Common myeloid progenitor, CD34-positive (primary cell): Measurements from ENCODE around the gene CLEC10A.

ENCODE experiments used
- CTCF ChIA-PET: fragments of 350-600 bp; sonication (Branson Sonifier 250); formaldehyde crosslinking; loops from one replicate; lab custom pipeline; 2021; ENCODE audit warnings: antibody characterized with exemption; lab: Charles Lee
- POLR2A ChIA-PET: fragments of 350-600 bp; sonication (Branson Sonifier 250); formaldehyde crosslinking; loops from one replicate; lab custom pipeline; 2021; ENCODE audit warnings: antibody characterized with exemption; lab: Charles Lee
- DNase-seq, 3 donors: peaks; one replicate each; pipeline versions ENCODE4 v3.0.0 to v3.0.0-alpha.2; 2013
- H3K27ac ChIP-seq, 2 experiments: 1 replicate in 1 of 2; 2 replicates in 1 of 2; pipeline ENCODE4 v1.7.0; 2013; ENCODE audit warnings: inconsistent platforms in 2 of 2, low read length in 2 of 2, mild to moderate bottlenecking in 2 of 2, low read depth in 1 of 2, moderate library complexity in 1 of 2; ENCODE audit not compliant: severe bottlenecking in 2 of 2, insufficient read depth in 1 of 2, poor library complexity in 1 of 2
- H3K27me3 ChIP-seq, 5 experiments: replicated peaks in 2 of 5; 1 replicate in 3 of 5; 2 replicates in 2 of 5; pipeline versions ENCODE4 v1.6.1 to v1.7.0; 2013; ENCODE audit warnings: low read length in 4 of 5, mild to moderate bottlenecking in 2 of 5, moderate library complexity in 2 of 5, inconsistent platforms in 1 of 5; ENCODE audit not compliant: insufficient read depth in 5 of 5, control insufficient read depth in 4 of 5
- H3K36me3 ChIP-seq, 4 experiments: 1 replicate in 2 of 4; 2 replicates in 2 of 4; pipeline versions ENCODE4 v1.6.1 to v1.7.0; 2013; ENCODE audit warnings: low read length in 3 of 4, control low read depth in 1 of 4, mild to moderate bottlenecking in 1 of 4; ENCODE audit not compliant: control insufficient read depth in 4 of 4, insufficient read depth in 4 of 4
- H3K4me1 ChIP-seq, 4 experiments: 1 replicate in 3 of 4; 2 replicates in 1 of 4; pipeline versions ENCODE4 v1.6.1 to v1.7.1; 2013; ENCODE audit warnings: low read length in 3 of 4, mild to moderate bottlenecking in 3 of 4, control low read depth in 1 of 4, inconsistent platforms in 1 of 4, moderate library complexity in 1 of 4; ENCODE audit not compliant: control insufficient read depth in 4 of 4, insufficient read depth in 4 of 4; ENCODE audit errors: control extremely low read depth in 1 of 4
- H3K4me3 ChIP-seq, 7 experiments: 1 replicate in 4 of 7; 2 replicates in 3 of 7; pipeline versions ENCODE4 v1.5.1 to v1.7.0; 2013; ENCODE audit warnings: mild to moderate bottlenecking in 7 of 7, low read length in 6 of 7, moderate library complexity in 6 of 7, inconsistent platforms in 2 of 7, low read depth in 2 of 7, control low read depth in 1 of 7; ENCODE audit not compliant: insufficient read depth in 4 of 7, control insufficient read depth in 1 of 7; ENCODE audit errors: extremely low read depth in 1 of 7
- H3K9me3 ChIP-seq, 5 experiments: 1 replicate in 4 of 5; 2 replicates in 1 of 5; pipeline versions ENCODE4 v1.6.1 to v1.7.1; 2013; ENCODE audit warnings: low read length in 4 of 5, mild to moderate bottlenecking in 2 of 5, inconsistent platforms in 1 of 5, low read depth in 1 of 5, moderate library complexity in 1 of 5; ENCODE audit not compliant: control insufficient read depth in 4 of 5, insufficient read depth in 2 of 5; ENCODE audit errors: control extremely low read depth in 1 of 5
- WGBS: methylation state at CpG from one replicate; pipeline ENCODE4 v1.1.5; 2013; ENCODE audit not compliant: insufficient coverage; 5-methylcytosine and 5-hydroxymethylcytosine counted together

CLEC10A gene

DNA sequence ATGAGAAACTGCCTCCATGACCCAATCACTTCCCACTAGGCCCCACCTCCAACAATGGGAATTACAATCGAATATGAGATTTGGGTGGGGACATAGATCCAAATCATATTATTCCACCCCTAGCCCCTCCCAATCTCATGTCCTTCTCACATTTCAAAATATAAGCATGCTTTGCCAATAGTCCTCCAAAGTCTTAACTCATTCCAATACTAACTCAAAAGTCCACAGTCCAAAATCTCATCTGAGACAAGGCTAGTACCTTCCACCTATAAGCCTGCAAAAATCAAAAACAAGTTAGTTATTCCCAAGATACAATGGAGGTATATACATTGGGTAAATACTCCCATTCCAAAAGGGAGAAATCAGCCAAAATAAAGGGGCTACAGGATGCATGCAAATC lies 12.9 kb downstream of the CLEC10A start:
- WGBS, result 100% methylated on average over 1 of the region's 1 CpG
- Histone ChIP-seq H3K4me3 (no peak overlapping the region), H3K9me3 (peaks cover 0 to 19% (median 4%) of the 10 kb centered on the region in 5 experiments), H3K27ac (no peak overlapping the region), H3K36me3 (no peaks in the 10 kb centered on the region), H3K27me3 (peaks cover 0 to 3% (median 0%) of the 10 kb centered on the region in 5 experiments), H3K4me1 (no peaks in the 10 kb centered on the region)
- DNase-seq, result no peak
- ChIA-PET CTCF (interaction anchor here (1.0 kb wide), 2 partner anchors 9 to 70 kb away, joined by 3 read pairs; no protein-coding TSS in a partner anchor), POLR2A (no interaction called here)

- CTCF ChIA-PET, result interaction anchor here (1.2 to 1.7 kb wide), 2 partner anchors 11 to 14 kb away, joined by 4 read pairs; no protein-coding TSS in a partner anchor
- H3K9me3 ChIP-seq, result peaks cover 0 to 19% (median 4%) of the 10 kb centered on the region in 5 experiments
- H3K27me3 ChIP-seq, result peaks cover 0 to 6% (median 0%) of the 10 kb centered on the region in 5 experiments
- H3K4me1 ChIP-seq, result peaks cover 0 to 4% (median 3%) of the 10 kb centered on the region in 4 experiments
- POLR2A ChIA-PET, result no interaction called here
- no peak for DNase-seq
- H3K4me3 ChIP-seq, result no peak overlapping the region
- no peaks in the 10 kb centered on the region for H3K36me3 ChIP-seq
- 83% methylated on average over 3 of the region's 4 CpGs for WGBS
- no peak overlapping the region for H3K27ac ChIP-seq
These were observed 15.8 kb downstream of the CLEC10A start for GRCh38 chr17:7064261-7064660.

DNA sequence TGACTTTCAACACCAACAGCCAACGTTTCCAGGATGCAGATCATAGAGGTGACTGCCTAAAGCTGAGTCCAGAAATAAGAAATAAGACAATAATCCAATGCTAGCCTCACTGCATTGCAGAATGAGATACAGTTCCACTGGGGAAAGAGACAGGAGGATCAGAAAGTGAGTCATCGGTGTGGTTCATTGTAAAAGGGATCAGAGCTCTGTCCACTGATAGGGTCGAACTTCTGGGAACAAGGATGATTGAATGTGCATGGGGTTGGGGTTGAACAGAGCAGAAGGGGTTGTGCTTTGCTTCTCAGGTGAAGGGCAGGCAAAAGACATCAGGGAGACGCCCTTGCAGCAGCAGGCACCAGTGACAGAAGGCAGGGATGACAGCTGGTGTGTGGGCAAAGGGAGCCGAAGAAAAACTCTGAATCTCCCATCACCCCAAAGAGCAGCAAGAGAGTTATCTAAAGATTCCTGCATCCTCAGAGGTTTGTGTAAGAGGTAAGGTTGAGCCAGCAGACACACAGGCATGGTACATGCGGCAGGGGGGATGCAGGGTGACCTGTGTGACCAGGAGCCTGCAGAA lies 16.4 kb downstream of the CLEC10A start:
- 94% methylated on average over 5 of the region's 6 CpGs for WGBS
- H3K36me3 ChIP-seq, result no peaks in the 10 kb centered on the region
- H3K4me3 ChIP-seq, result no peak overlapping the region
- POLR2A ChIA-PET, result no interaction called here
- CTCF ChIA-PET, result interaction anchor here (1.1 to 1.7 kb wide), 3 partner anchors 9 to 15 kb away, joined by 4 to 6 read pairs (median 4); no protein-coding TSS in a partner anchor
- peaks cover 0 to 4% (median 3%) of the 10 kb centered on the region in 4 experiments for H3K4me1 ChIP-seq
- DNase-seq, result no peak
- peaks cover 0 to 13% (median 4%) of the 10 kb centered on the region in 5 experiments for H3K9me3 ChIP-seq
- peaks cover 0 to 6% (median 0%) of the 10 kb centered on the region in 5 experiments for H3K27me3 ChIP-seq
- H3K27ac ChIP-seq, result no peak overlapping the region

GRCh38 chr17:7060165-7060891 lies 19.7 kb downstream of the CLEC10A start:
- peak in 2 of 3 donors; percentile 75 to 84 for DNase-seq
- ChIA-PET POLR2A (no interaction called here), CTCF (interaction anchor here (2.0 to 19.4 kb wide), 2 partner anchors 15 to 76 kb away, joined by 5 to 374 read pairs; no protein-coding TSS in a partner anchor)
- Histone ChIP-seq H3K27me3 (peaks cover 0 to 8% (median 0%) of the 10 kb centered on the region in 5 experiments), H3K27ac (no peak overlapping the region), H3K4me3 (no peak overlapping the region), H3K9me3 (no peaks in the 10 kb centered on the region), H3K4me1 (peaks cover 0 to 4% (median 3%) of the 10 kb centered on the region in 4 experiments), H3K36me3 (no peaks in the 10 kb centered on the region)
- 67% methylated on average over 5 of the region's 6 CpGs for WGBS

GRCh38 chr17:7058831-7059447 lies 21.1 kb downstream of the CLEC10A start:
- ChIA-PET CTCF (interaction anchor here (1.0 to 19.4 kb wide), 3 partner anchors 13 to 77 kb away, joined by 3 to 374 read pairs (median 5); no protein-coding TSS in a partner anchor), POLR2A (interaction anchor here (0.5 kb wide), 1 partner anchor 26 kb away, joined by 4 read pairs; no protein-coding TSS in a partner anchor)
- H3K4me1 ChIP-seq, result peaks cover 0 to 4% (median 3%) of the 10 kb centered on the region in 4 experiments
- H3K36me3 ChIP-seq, result no peaks in the 10 kb centered on the region
- H3K27ac ChIP-seq, result no peak overlapping the region
- H3K9me3 ChIP-seq, result no peaks in the 10 kb centered on the region
- DNase-seq, result no peak
- WGBS, result 94% methylated on average over 7 of the region's 7 CpGs
- H3K27me3 ChIP-seq, result peaks cover 0 to 5% (median 0%) of the 10 kb centered on the region in 5 experiments
- H3K4me3 ChIP-seq, result no peak overlapping the region

DNA sequence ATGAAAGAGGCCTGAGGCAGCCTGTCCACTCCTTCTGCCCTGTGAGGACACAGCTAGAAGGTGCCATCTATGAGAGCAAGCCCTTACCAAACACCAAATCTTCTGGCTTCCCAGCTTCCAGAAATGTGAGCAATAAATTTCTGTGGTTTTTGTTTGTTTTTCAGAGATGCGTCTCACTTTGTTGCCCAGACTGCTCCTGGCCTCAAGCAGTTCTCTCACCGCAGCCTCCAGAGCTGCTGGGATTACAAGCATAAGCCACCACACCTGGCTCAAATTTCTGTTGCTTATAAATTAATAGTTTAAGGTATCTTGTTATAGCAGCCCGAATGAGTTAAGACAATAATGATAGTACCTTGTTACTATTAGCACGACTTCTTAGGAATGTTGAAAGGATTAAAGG lies 23.7 kb downstream of the CLEC10A start:
- no peak overlapping the region for H3K4me3 ChIP-seq
- ChIA-PET POLR2A (no interaction called here), CTCF (interaction anchor here (0.9 to 19.4 kb wide), 3 partner anchors 11 to 122 kb away, joined by 6 to 374 read pairs (median 7); no protein-coding TSS in a partner anchor)
- H3K27me3 ChIP-seq, result peaks cover 0 to 9% (median 0%) of the 10 kb centered on the region in 5 experiments
- H3K36me3 ChIP-seq, result no peaks in the 10 kb centered on the region
- WGBS, result 100% methylated on average over 1 of the region's 4 CpGs
- DNase-seq, result no peak
- peaks cover 0 to 9% (median 3%) of the 10 kb centered on the region in 4 experiments for H3K4me1 ChIP-seq
- H3K9me3 ChIP-seq, result no peaks in the 10 kb centered on the region
- no peak overlapping the region for H3K27ac ChIP-seq
